ENCODE results near the gene SCGB2B2. TPM values are rescaled to one million over a fixed set of nuclear protein-coding genes. Genes with fewer than 3 reads are reported as not detected.

The SCGB2B2 gene
- polyA plus RNA-seq, 3 donors = 0.05 TPM; not detected in 2

- Histone ChIP-seq H3K27me3 (ENCODE audit: control insufficient read depth in 2 of 2, insufficient read depth in 2 of 2, low read length in 2 of 2) (no peaks in the 10 kb centered on the region), H3K9me3 (replicated peaks in 1 of 2; ENCODE audit: control insufficient read depth in 1 of 2, insufficient read depth in 1 of 2, low read length in 2 of 2) (peaks cover 31 to 76% of the 10 kb centered on the region in 2 donors), H3K36me3 (replicated peaks in 1 of 2; ENCODE audit: control insufficient read depth in 1 of 2, insufficient read depth in 2 of 2, low read length in 2 of 2) (peaks cover 23 to 62% of the 10 kb centered on the region in 2 donors), H3K27ac (ENCODE audit: low read depth in 1 of 2, low read length in 2 of 2) (no peak overlapping the region), H2AFZ (ENCODE audit: insufficient read depth, low read depth, low read length, poor library complexity, severe bottlenecking) (no peak overlapping the region), H3K4me2 (replicated peaks; ENCODE audit: extremely low read depth, low read length, poor library complexity, severe bottlenecking) (no peak overlapping the region), H3K79me2 (ENCODE audit: insufficient read depth, low read length) (peaks cover 2% of the 10 kb centered on the region), H3K9ac (ENCODE audit: insufficient read depth, low read length, poor library complexity, severe bottlenecking) (no peak overlapping the region), H3K4me1 (ENCODE audit: control insufficient read depth in 1 of 2, insufficient read depth in 2 of 2, low read length in 2 of 2) (peaks cover 14 to 16% of the 10 kb centered on the region in 2 donors), H4K20me1 (ENCODE audit: insufficient read depth, low read length) (no peaks in the 10 kb centered on the region), H3K4me3 (replicated peaks in 1 of 3; ENCODE audit: low read depth in 2 of 3, low read length in 3 of 3) (peak overlapping the region in 1 of 3 experiments; percentile 18)
- Mint-ChIP-seq H3K4me1 (peaks cover 14% of the 10 kb centered on the region), H3K36me3 (peaks cover 48 to 58% of the 10 kb centered on the region in 2 donors), H3K9me3 (peaks cover 27 to 85% (median 78%) of the 10 kb centered on the region in 7 donors), H3K27ac (no peak overlapping the region), H3K27me3 (ENCODE audit: low read depth in 3 of 3) (no peaks in the 10 kb centered on the region), H3K4me3 (no peak overlapping the region)
- 99% methylated on average over 7 of the region's 9 CpGs for WGBS (ENCODE audit: insufficient coverage)
- DNase-seq = no peak
- intact Hi-C loops (cut with micrococcal nuclease) = no loop called here
- TF ChIP-seq, protein P1, sequence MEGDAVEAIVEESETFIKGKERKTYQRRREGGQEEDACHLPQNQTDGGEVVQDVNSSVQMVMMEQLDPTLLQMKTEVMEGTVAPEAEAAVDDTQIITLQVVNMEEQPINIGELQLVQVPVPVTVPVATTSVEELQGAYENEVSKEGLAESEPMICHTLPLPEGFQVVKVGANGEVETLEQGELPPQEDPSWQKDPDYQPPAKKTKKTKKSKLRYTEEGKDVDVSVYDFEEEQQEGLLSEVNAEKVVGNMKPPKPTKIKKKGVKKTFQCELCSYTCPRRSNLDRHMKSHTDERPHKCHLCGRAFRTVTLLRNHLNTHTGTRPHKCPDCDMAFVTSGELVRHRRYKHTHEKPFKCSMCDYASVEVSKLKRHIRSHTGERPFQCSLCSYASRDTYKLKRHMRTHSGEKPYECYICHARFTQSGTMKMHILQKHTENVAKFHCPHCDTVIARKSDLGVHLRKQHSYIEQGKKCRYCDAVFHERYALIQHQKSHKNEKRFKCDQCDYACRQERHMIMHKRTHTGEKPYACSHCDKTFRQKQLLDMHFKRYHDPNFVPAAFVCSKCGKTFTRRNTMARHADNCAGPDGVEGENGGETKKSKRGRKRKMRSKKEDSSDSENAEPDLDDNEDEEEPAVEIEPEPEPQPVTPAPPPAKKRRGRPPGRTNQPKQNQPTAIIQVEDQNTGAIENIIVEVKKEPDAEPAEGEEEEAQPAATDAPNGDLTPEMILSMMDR (IDR thresholded peaks at IDR 0.05) = no peak
Observed at GRCh38 chr19:34681478-34681877, 4.5 kb upstream of the SCGB2B2 start.

DNA sequence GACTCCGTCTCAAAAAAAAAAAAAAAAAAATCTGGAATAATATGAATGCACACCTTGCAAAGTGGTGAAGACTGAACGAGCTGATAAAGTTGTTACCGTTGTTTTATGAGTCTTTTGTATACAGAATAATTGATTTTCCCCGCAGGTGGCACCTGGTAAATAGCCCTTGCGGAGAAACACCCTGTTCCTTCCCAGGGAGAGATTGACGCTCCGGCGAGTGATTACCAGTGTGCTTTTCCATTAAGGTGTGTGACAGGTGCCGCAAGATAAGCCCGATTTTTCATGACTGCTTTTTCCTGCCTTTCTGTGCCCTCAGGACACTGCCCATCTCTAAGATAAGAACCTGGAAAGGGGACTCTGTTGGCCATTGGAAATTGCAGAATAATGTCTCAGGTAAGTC lies 1.5 kb upstream of the SCGB2B2 start:
- Histone ChIP-seq H2AFZ (ENCODE audit: insufficient read depth, low read depth, low read length, poor library complexity, severe bottlenecking) (peak overlapping the region; percentile 94), H3K9me3 (replicated peaks in 1 of 2; ENCODE audit: control insufficient read depth in 1 of 2, insufficient read depth in 1 of 2, low read length in 2 of 2) (peaks cover 38 to 73% of the 10 kb centered on the region in 2 donors), H3K27ac (ENCODE audit: low read depth in 1 of 2, low read length in 2 of 2) (peak overlapping the region; percentile 93 to 98), H3K4me1 (ENCODE audit: control insufficient read depth in 1 of 2, insufficient read depth in 2 of 2, low read length in 2 of 2) (peaks cover 16 to 20% of the 10 kb centered on the region in 2 donors), H3K79me2 (ENCODE audit: insufficient read depth, low read length) (peaks cover 2% of the 10 kb centered on the region), H3K9ac (ENCODE audit: insufficient read depth, low read length, poor library complexity, severe bottlenecking) (peak overlapping the region; percentile 96), H3K4me2 (replicated peaks; ENCODE audit: extremely low read depth, low read length, poor library complexity, severe bottlenecking) (peak overlapping the region; percentile 84), H4K20me1 (ENCODE audit: insufficient read depth, low read length) (no peaks in the 10 kb centered on the region), H3K4me3 (replicated peaks in 1 of 3; ENCODE audit: low read depth in 2 of 3, low read length in 3 of 3) (peak overlapping the region; percentile 50 to 91 (median 79)), H3K27me3 (ENCODE audit: control insufficient read depth in 2 of 2, insufficient read depth in 2 of 2, low read length in 2 of 2) (peaks cover 2 to 17% of the 10 kb centered on the region in 2 donors), H3K36me3 (replicated peaks in 1 of 2; ENCODE audit: control insufficient read depth in 1 of 2, insufficient read depth in 2 of 2, low read length in 2 of 2) (peaks cover 18 to 49% of the 10 kb centered on the region in 2 donors)
- Mint-ChIP-seq H3K36me3 (peaks cover 45 to 51% of the 10 kb centered on the region in 2 donors), H3K9me3 (peaks cover 33 to 80% (median 67%) of the 10 kb centered on the region in 7 donors), H3K4me1 (peaks cover 16% of the 10 kb centered on the region), H3K27ac (peak overlapping the region; percentile 95 to 100 (median 99)), H3K27me3 (ENCODE audit: low read depth in 3 of 3) (peaks cover 0 to 23% (median 14%) of the 10 kb centered on the region in 3 donors), H3K4me3 (peak overlapping the region; percentile 96 to 99)
- DNase-seq = no peak
- 69% methylated on average over 5 of the region's 10 CpGs for WGBS (ENCODE audit: insufficient coverage)
- intact Hi-C loops (cut with micrococcal nuclease) = loop anchor here (2.0 to 10.0 kb wide), 6 partner anchors 54 to 1536 kb away; partner anchors contain the start of genes IGFLR1 (in 1 of the 2), LIN37 (in 1 of the 2), LSM14A (in 1 of the 2) and PSENEN (in 1 of the 2)
- TF ChIP-seq, protein P1 (IDR thresholded peaks at IDR 0.05) = no peak
